Neural cell (in vitro differentiated cells): Measurements from ENCODE around the gene DMTF1. TPM values are rescaled to one million over a fixed set of nuclear protein-coding genes. Genes with fewer than 3 reads are reported as not detected.

Source experiments
- H2AFZ ChIP-seq: fragments of 200-600, 300-800 bp; sonication (generic), shearing (Covaris generic); 2 replicates; pipeline ENCODE4 v1.6.0; 2014; ENCODE audit warnings: low read depth, mild to moderate bottlenecking, antibody characterized with exemption, low read length, moderate library complexity
- H3F3A ChIP-seq: fragments of 200-600 bp; shearing (Covaris generic); 2 replicates; pipeline ENCODE4 v1.6.1; 2016; ENCODE audit warnings: mild to moderate bottlenecking, moderate library complexity, mixed read lengths, antibody characterized with exemption, low read length; ENCODE audit not compliant: insufficient read depth, poor library complexity, severe bottlenecking
- H3K27ac ChIP-seq: fragments of 200-600, 300-800 bp; sonication (generic), shearing (Covaris generic); 2 replicates; pipeline ENCODE4 v1.5.1; 2014; ENCODE audit warnings: mild to moderate bottlenecking, low read length, moderate library complexity
- H3K27me3 ChIP-seq: fragments of 300-800, 200-600 bp; sonication (generic), shearing (Covaris generic); 2 replicates; pipeline ENCODE4 v1.6.0; 2014; ENCODE audit warnings: mild to moderate bottlenecking, low read depth, low read length, moderate library complexity; ENCODE audit not compliant: insufficient read depth
- H3K36me3 ChIP-seq: fragments of 300-800, 200-600 bp; sonication (generic), shearing (Covaris generic); 2 replicates; pipeline ENCODE4 v1.5.1; 2014; ENCODE audit warnings: mild to moderate bottlenecking, antibody characterized with exemption, low read length, moderate library complexity; ENCODE audit not compliant: insufficient read depth
- H3K4me2 ChIP-seq: fragments of 300-800, 200-600 bp; sonication (generic), shearing (Covaris generic); 2 replicates; pipeline ENCODE4 v1.6.0; 2014; ENCODE audit warnings: mild to moderate bottlenecking, low read length
- H3K4me3 ChIP-seq: fragments of 300-800, 200-600 bp; sonication (generic), shearing (Covaris generic); 2 replicates; pipeline ENCODE4 v1.5.1; 2014; ENCODE audit warnings: mild to moderate bottlenecking, low read length, moderate library complexity
- H3K79me2 ChIP-seq: fragments of 200-600 bp; shearing (Covaris generic); replicated peaks from 2 replicates; pipeline ENCODE4 v1.6.0; 2014; ENCODE audit warnings: mild to moderate bottlenecking, low read length, moderate library complexity; ENCODE audit not compliant: insufficient read depth
- H3K9ac ChIP-seq: fragments of 300-800, 200-600 bp; sonication (generic), shearing (Covaris generic); 2 replicates; pipeline ENCODE4 v1.6.1; 2016; ENCODE audit warnings: mild to moderate bottlenecking, low read length, mixed read lengths
- H3K9me2 ChIP-seq: fragments of 200-600 bp; shearing (Covaris generic); 2 replicates; pipeline ENCODE4 v1.6.1; 2016; ENCODE audit warnings: mild to moderate bottlenecking, low read length, mixed read lengths; ENCODE audit not compliant: insufficient read depth
- H3K9me3 ChIP-seq: fragments of 200-600, 300-800 bp; sonication (generic), shearing (Covaris generic); 2 replicates; pipeline ENCODE4 v1.6.1; 2016; ENCODE audit warnings: mild to moderate bottlenecking, mixed run types, low read length, moderate library complexity, mixed read lengths
- H4K20me1 ChIP-seq: fragments of 200-600 bp; shearing (Covaris generic); 2 replicates; pipeline ENCODE4 v1.6.1; 2016; ENCODE audit warnings: mild to moderate bottlenecking, mixed run types; ENCODE audit not compliant: insufficient read depth
- EP300 ChIP-seq: fragments of 450-650 bp; conservative IDR thresholded peaks from 2 replicates; pipeline ENCODE4 v1.6.1; 2014; ENCODE audit warnings: antibody characterized with exemption, mild to moderate bottlenecking, moderate library complexity; ENCODE audit not compliant: poor library complexity, severe bottlenecking
- EZH2 ChIP-seq: fragments of 200-600, 300-800 bp; shearing (Covaris generic), sonication (generic); IDR thresholded peaks from 2 replicates; pipeline ENCODE4 v1.6.1; 2014; ENCODE audit warnings: antibody characterized with exemption, low read length, borderline replicate concordance, mild to moderate bottlenecking; ENCODE audit not compliant: insufficient read depth, poor library complexity, severe bottlenecking
- MXI1 ChIP-seq: fragments of 450-650 bp; conservative IDR thresholded peaks from 2 replicates; pipeline ENCODE4 v1.6.1; 2014; ENCODE audit warnings: antibody characterized with exemption, mild to moderate bottlenecking; ENCODE audit not compliant: poor library complexity, severe bottlenecking
- POLR2AphosphoS5 ChIP-seq: IDR thresholded peaks from 2 replicates; pipeline ENCODE4 v1.6.1; 2012
- RAD21 ChIP-seq: fragments of 450-650 bp; conservative IDR thresholded peaks from 2 replicates; pipeline ENCODE4 v1.6.1; 2014; ENCODE audit warnings: antibody characterized with exemption, mild to moderate bottlenecking, moderate library complexity
- SMC3 ChIP-seq: fragments of 450-650 bp; conservative IDR thresholded peaks from 2 replicates; pipeline ENCODE4 v1.6.1; 2014; ENCODE audit warnings: antibody characterized with exemption, mild to moderate bottlenecking, moderate library complexity; ENCODE audit not compliant: poor library complexity
- TAF1 ChIP-seq: IDR thresholded peaks from 2 replicates; pipeline ENCODE4 v1.6.1; 2012; ENCODE audit warnings: low read depth
- polyA plus RNA-seq: library from polyadenylated mRNA; depleted of rRNA; stranded (reverse); fragments of >200 nt; gene quantifications from 2 replicates; pipeline ENCODE4 v1.2.3, GENCODE V29; 2014
- TF ChIP-seq, protein P1 (sequence below): fragments of 450-650 bp; IDR thresholded peaks from 2 replicates; pipeline ENCODE4 v1.5.1; 2014; ENCODE audit warnings: antibody characterized with exemption, mild to moderate bottlenecking, moderate library complexity; ENCODE audit not compliant: poor library complexity, severe bottlenecking
- TF ChIP-seq, protein P2 (sequence below): IDR thresholded peaks from 2 replicates; pipeline ENCODE4 v1.6.1; 2012; ENCODE audit warnings: borderline replicate concordance

Gene DMTF1
- polyA plus RNA-seq, 1 donor from 2014 or later, result 314 TPM

DNA sequence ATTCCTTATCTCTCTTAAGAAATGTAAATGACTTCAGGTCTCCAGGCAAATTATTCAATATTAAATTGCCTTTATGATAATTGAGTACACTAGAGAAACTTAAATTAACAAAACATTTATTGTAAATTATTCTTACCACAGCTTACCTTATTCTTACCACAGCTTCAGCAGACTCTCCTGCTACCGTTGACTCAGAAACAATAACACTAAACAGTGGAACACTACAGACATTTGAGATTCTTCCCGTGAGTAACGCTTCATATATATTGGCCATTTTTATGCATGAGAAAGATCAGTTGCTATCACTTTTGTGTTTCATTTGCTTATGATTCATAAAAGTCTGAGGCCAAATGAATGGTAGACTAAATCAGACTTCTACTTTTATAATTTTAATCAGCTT lies 38.5 kb downstream of the DMTF1 start:
- Histone ChIP-seq H3K9me2 (no peaks in the 10 kb centered on the region), H3K9me3 (no peaks in the 10 kb centered on the region), H4K20me1 (no peaks in the 10 kb centered on the region), H3F3A (no peaks in the 10 kb centered on the region), H3K79me2 (no peaks in the 10 kb centered on the region), H3K9ac (no peak overlapping the region), H3K27ac (no peak overlapping the region), H3K4me2 (no peak overlapping the region), H2AFZ (no peak overlapping the region), H3K4me3 (no peak overlapping the region), H3K36me3 (peaks cover 30% of the 10 kb centered on the region), H3K27me3 (no peaks in the 10 kb centered on the region)
- TF ChIP-seq SMC3, result no peak
- TF ChIP-seq MXI1, result no peak
- TF ChIP-seq EP300, result no peak
- TF ChIP-seq EZH2, result no peak
- no peak for TF ChIP-seq RAD21
- TF ChIP-seq TAF1, result no peak
- TF ChIP-seq, protein P1, sequence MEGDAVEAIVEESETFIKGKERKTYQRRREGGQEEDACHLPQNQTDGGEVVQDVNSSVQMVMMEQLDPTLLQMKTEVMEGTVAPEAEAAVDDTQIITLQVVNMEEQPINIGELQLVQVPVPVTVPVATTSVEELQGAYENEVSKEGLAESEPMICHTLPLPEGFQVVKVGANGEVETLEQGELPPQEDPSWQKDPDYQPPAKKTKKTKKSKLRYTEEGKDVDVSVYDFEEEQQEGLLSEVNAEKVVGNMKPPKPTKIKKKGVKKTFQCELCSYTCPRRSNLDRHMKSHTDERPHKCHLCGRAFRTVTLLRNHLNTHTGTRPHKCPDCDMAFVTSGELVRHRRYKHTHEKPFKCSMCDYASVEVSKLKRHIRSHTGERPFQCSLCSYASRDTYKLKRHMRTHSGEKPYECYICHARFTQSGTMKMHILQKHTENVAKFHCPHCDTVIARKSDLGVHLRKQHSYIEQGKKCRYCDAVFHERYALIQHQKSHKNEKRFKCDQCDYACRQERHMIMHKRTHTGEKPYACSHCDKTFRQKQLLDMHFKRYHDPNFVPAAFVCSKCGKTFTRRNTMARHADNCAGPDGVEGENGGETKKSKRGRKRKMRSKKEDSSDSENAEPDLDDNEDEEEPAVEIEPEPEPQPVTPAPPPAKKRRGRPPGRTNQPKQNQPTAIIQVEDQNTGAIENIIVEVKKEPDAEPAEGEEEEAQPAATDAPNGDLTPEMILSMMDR, result no peak
- TF ChIP-seq, protein P2, sequence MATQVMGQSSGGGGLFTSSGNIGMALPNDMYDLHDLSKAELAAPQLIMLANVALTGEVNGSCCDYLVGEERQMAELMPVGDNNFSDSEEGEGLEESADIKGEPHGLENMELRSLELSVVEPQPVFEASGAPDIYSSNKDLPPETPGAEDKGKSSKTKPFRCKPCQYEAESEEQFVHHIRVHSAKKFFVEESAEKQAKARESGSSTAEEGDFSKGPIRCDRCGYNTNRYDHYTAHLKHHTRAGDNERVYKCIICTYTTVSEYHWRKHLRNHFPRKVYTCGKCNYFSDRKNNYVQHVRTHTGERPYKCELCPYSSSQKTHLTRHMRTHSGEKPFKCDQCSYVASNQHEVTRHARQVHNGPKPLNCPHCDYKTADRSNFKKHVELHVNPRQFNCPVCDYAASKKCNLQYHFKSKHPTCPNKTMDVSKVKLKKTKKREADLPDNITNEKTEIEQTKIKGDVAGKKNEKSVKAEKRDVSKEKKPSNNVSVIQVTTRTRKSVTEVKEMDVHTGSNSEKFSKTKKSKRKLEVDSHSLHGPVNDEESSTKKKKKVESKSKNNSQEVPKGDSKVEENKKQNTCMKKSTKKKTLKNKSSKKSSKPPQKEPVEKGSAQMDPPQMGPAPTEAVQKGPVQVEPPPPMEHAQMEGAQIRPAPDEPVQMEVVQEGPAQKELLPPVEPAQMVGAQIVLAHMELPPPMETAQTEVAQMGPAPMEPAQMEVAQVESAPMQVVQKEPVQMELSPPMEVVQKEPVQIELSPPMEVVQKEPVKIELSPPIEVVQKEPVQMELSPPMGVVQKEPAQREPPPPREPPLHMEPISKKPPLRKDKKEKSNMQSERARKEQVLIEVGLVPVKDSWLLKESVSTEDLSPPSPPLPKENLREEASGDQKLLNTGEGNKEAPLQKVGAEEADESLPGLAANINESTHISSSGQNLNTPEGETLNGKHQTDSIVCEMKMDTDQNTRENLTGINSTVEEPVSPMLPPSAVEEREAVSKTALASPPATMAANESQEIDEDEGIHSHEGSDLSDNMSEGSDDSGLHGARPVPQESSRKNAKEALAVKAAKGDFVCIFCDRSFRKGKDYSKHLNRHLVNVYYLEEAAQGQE, result no peak
- no peak for TF ChIP-seq POLR2AphosphoS5

DNA sequence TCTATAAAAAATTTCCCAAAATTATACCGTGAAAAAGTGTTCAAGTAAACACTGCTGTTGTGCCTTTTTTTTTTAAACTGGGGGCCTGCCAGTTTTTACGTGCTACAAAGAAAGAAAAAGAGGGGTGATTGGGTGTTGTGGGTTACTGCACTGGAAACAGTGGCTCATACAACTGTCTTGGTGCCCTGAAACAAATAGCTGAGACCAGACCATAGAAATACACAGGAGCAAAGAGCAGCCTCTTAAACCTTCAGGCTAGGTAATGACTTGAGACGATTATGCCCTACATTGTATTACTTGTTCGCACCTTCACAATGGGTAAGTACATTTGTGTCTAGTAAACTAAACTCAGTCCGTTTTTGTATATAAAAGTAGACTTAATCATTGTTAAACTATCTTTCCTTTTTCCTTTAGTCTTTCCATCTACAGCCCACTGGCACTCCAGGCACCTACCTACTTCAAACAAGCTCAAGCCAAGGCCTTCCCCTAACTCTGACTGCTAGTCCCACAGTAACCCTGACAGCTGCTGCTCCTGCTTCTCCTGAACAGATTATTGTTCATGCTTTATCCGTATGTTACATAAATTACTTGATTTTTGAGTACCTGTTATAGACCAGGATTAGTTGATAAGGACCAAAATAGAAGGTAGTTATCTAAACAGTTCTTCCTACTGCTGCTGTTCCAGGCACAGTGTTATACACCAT lies 40.7 kb downstream of the DMTF1 start:
- no peaks in the 10 kb centered on the region for H3K9me2 ChIP-seq
- no peaks in the 10 kb centered on the region for H4K20me1 ChIP-seq
- H3K36me3 ChIP-seq, result peaks cover 27% of the 10 kb centered on the region
- H3K9me3 ChIP-seq, result no peaks in the 10 kb centered on the region
- no peak overlapping the region for H3K9ac ChIP-seq
- no peaks in the 10 kb centered on the region for H3F3A ChIP-seq
- no peak overlapping the region for H3K4me2 ChIP-seq
- no peak overlapping the region for H3K27ac ChIP-seq
- TF ChIP-seq EP300, result no peak
- TF ChIP-seq, protein P1, result no peak
- no peak for TF ChIP-seq MXI1
- H3K4me3 ChIP-seq, result no peak overlapping the region
- no peaks in the 10 kb centered on the region for H3K79me2 ChIP-seq
- H2AFZ ChIP-seq, result no peak overlapping the region
- H3K27me3 ChIP-seq, result no peaks in the 10 kb centered on the region
